GM18858 (cell line): ENCODE results near the gene GABBR2.
"Not testable (repeated sequence)": the region's sequence is repeated elsewhere in the genome, so short reads cannot be mapped to it uniquely, and the experiment has no call there.

Source experiments
- ATAC-seq: cut with Tn5 transposase; IDR thresholded peaks from one replicate; pipeline ENCODE4 v1.9.1; 2021; ENCODE audit not compliant: unreplicated experiment

The GABBR2 gene

DNA sequence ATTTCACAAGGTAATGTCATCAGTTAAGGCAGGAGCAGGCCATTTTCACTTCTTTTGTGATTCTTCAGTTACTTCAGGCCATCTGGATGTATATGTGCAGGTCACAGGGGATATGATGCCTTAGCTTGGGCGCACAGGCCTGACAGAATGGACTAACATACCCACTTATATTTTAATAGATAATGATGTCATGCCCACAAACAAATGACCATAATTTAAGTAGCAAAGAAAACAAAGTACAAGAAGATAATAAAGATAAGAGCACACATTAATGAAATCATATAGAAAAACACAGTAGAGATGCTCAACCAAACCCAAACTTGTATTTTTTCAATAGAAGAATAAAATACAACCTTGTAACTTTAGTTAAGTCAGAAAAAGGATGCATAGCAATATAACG lies 433.6 kb downstream of the GABBR2 start:
- no peak for ATAC-seq

DNA sequence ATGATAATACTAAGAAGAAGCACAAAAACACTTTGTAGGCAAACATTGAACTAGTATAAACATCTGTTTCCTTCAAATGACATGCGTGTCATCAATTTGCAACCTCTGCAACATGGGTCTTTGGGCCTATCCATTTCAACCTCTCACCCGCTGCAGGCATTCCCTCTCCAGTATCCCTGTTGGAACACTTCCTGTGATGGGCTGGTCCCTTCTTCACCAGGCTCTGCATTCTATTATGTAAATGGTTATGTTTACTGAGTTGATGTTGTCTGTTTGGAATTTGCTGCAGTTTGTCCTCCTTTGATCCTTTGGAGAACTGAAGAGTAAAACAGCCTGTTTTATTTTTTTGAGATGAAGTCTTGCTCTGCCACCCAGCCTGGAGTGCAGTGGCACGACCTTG lies 436.7 kb downstream of the GABBR2 start:
- ATAC-seq = no peak

DNA sequence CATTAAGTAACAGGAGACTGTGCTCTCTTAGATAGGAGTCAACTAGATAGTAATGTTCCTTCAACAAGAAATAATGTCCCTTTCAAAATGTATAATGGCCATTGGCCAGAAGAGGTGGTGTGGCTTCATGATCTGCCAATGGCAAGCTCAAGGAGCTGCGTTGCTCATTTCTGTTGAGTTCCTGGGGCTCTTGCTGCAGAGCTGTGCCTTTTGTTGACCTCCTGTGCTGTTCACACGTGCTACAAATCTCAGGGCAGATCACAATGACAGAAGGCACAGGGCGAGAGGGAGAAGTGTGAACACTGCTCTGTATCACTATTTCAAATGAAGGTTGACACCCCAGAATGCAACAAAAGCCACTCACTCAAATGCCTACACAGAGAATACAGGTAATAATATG lies 437.3 kb downstream of the GABBR2 start:
- no peak for ATAC-seq

DNA sequence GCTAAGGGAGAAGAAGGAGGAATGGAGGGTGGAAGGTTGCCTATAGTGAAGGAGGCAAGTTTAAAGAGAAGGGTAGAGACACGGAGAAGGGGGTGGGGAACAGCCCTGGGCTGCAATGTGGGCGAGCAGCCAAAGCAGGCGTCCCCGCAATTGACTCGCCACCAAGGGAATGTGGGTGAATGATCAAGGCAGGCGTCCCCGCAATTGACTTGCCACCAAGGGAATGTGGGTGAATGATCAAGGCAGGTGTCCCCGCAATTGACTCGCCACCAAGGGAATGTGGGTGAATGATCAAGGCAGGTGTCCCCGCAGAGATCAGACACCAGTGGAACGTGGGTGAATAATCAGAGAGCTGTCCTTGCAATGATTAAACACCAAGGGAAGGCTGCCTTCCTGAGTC lies 438.5 kb downstream of the GABBR2 start:
- ATAC-seq = not testable (repeated sequence)

DNA sequence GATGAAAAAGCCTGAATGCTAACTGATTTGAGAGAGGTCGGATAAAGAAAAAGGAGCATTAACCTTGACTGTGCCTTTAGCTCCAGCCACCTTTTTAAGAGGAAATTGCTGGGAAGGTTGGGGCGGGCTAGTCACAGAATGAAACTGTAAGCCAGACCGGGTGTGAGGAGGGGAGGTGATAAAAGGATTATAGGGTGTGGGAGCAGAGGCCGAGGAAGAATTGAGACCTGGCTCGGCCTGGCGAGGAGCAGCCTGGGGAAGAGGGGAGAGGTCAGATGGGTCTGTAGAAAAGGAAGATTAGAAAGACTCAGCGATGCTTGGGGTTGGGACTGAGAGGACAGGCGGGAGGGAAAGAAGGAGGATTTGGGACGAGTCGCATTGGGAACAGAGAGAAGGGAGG lies 439.1 kb downstream of the GABBR2 start:
- not testable (repeated sequence) for ATAC-seq

DNA sequence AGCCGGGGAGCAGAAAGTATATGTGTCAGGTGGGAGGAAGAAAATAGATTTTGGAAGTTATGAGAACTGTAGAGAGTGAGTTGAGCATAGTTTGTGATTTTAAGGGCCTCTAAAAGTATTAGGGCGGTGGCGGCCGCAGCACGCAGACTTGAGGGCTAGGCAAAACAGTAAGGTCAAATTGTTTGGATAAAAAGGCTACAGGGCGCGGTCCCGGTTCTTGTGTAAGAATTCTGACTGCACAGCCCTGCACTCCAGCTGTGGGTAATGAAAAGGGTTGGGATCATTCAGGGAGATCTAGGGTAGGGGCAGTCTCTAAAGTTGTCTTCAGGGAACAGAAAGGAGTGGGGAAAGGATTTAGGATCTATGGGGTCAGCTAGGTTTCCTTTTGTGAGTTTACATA lies 441.2 kb downstream of the GABBR2 start:
- not testable (repeated sequence) for ATAC-seq

DNA sequence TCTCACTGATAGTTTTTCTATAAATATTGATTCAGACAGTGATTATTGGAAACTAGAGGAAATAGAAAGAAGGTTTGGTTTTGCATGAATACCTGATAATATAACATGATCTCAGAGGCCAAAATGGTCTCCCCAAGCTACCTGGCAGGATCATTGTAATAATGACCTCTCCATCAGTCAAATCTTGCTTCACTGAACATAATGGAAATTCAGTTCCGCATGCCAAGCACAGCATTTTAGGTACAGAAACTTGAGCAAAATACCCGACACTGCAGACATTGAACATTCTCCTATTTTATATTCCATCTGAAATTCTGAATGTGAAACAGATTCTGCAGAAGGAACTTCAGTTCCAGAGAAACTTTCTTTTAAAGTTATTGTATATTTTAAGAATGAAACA lies 444.2 kb downstream of the GABBR2 start:
- no peak for ATAC-seq

DNA sequence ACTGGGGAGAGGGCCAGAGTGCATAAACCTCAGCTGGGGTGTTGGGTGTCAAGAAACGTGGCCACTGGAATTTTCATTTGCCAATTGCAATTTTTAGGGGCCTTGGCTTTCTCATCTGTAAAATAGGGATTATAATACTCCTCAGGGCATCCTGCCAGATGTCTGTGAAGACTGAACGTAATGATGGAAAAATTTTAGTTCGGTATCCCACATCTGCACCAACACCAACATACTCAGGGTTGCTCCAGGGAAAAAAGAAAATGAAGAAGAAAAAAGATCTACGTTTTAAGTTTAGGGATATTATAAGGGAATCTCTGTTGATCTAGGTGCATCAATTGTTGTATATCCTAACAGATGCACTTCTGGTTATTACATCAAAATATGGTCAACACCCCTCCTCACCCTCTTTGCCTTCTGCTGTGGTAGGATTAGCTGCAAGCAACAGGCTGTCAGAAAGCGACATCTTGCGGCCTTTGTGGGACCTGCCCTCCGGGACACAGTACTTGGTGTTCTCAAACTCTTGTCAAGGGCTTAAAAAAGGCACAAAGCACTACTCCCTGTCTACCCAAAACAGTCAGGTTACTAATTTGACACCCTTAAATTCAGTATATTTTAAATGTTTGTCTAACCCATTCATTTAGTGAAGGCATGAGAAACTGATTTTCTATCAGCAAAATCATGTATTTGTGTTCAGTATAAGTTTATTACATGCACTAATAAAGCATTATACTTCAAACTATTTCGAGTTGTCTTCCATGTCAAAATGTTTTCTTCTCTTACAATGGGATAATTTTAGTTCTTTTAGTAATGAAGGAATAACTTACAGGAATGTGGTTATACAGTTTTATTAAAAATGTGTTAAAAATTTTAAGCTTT lies 445.0 kb downstream of the GABBR2 start:
- ATAC-seq = peak; percentile 88

DNA sequence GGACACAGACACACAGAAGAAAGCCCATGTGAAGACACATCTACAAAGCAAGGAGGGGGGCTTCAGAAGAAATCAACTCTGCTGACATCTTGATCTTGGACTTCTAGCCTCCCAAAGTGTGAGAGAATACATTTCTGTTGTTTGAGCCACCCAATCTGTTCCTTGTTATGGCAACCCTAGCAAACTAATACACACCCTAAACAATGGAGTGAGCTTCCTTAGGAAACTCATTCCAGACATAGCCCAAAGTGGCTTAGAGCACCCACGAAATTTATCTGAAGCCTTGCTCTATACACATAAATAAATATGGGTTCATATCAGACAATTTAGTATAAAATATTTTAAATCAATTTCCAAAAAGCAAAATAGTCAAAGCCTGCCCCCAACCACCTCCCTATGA lies 445.7 kb downstream of the GABBR2 start:
- no peak for ATAC-seq

DNA sequence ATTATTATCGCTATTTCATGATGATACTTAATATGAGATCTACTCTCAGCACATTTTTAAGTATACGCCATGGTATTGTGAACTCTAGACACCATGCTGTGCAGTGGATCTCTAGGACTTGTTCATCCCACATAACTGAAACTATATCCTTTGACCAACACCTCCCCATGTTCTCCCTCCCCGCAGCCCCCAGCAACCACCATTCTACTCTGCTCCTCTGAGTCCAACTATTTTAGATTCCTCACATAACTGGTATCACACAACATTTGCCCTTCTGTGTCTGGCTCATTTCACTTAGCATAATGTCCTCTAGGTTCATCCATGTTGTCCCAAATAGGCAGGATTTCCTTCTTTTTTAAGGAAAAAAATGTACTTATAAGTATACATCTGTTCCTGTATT lies 446.7 kb downstream of the GABBR2 start:
- no peak for ATAC-seq

DNA sequence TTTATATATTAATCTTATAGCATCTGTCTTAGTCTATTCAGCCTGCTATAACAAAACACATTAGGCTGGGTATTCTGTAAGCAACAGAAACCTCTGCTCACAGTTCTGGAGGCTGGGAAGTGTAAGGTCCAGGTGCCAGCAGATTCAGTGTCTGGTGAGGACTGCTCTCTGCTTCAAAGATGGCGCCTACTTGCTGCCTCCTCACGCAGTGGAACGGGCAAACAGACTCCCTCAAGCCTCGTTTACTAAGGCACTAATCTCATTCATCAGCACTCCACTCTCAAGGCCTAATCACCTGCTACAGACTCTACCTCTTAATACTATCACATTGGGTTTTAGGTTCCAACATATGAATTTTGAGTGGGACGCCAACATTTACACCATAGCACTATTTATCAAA lies 448.1 kb downstream of the GABBR2 start:
- ATAC-seq = no peak

DNA sequence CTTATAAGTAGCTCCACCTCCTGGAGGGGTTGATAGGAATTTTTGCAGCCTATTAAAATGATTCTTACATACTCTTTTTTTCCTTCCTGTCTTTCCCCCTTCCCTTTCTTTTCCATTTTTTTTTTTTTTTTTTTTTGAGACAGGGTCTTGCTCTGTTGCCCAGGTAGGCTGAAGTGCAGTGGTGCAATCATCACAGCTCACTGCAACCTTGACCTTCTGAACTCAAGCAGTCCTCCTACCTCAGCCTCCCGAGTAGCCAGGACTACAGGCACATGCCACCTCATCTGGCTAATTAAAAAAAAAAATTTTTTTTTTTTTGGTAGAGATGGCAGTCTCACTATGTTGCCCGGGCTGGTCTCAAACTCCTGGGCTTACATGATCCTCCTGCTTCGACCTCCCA lies 448.9 kb downstream of the GABBR2 start:
- ATAC-seq = no peak

DNA sequence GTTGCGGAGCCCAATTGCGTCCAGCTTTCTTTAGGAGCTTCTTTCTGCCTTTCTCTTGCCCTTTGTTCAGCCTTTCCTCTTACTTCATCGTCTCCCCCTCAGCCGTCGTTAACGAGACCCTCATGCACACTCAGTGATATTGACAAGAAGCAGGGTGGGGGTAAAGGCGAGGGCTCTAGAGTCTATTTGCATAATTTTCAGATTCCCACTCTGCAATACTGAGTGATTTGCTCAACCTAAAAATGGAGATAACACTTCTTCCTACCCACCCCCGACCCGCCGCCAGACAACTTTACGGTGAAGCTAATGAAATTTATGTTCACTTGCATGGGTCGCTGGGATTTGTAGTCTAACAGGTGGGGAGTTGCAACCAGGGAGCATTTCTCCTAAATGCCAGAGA lies 452.0 kb downstream of the GABBR2 start:
- no peak for ATAC-seq

DNA sequence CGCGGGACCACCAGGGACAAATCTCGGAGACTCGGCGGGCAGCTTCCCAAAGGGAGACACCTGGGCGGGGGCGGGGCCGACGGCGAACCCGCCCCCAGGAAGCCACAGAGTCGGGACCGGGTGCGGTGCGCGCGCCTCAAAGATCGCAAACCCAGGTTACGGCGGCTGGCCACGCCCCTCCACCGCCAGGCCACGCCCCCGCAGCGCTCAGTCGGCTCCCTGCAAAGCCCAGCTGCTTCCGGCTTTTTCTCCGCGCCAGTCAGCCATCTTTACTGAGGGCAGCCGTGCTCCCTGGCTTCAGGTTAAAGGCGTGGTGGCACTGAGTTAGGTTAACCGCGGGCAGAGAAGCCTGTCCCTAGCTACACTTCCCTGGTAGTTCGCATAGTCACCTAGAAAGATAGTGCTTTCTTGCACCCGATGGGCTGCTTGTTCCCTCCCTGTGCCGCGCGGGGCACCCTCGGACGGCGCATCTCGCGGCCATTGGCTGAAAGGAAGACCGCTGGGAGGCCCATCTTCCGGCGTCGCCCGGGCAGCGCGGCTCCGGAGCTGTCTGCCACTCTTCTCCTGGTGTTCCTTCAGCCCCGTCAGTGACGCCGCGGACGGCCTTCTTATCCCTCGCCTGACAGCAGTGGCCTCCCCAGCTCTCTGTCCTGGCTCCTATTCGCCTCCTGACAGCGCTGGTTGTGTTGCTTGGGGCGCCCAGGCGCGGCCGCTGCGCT lies 453.0 kb downstream of the GABBR2 start, which contains the start of gene TBC1D2:
Gene TBC1D2 (minus strand): TSS at position 72 of the 719 bp plus-strand sequence. CDS start 108 bp downstream, outside the sequence.
- peak; percentile 78 for ATAC-seq

DNA sequence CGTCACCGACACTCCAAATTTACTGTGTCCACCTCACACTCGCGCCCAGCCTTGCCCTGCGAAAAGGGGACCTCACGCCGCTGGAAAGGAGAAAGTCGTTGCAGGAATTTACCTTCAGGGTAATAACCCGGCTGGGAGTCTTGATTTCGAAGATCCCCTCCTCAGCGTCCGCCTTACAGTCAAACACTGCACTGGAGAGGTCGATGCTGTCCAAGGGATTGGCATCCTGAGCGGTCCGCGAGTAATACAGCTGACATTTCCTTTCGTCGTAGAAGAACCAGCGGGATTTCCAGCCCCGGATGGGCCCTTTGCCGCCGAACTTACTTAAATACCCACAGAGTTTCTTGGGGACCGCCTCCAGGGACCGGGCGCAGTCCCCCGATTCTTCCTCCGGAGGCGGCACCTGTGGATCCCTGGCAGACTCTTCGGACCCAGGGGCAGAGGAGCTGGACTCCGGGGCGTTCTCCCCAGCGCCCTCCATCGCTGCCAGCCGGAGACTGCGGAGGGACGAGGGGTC lies 453.6 kb downstream of the GABBR2 start:
- ATAC-seq = peak; percentile 1

DNA sequence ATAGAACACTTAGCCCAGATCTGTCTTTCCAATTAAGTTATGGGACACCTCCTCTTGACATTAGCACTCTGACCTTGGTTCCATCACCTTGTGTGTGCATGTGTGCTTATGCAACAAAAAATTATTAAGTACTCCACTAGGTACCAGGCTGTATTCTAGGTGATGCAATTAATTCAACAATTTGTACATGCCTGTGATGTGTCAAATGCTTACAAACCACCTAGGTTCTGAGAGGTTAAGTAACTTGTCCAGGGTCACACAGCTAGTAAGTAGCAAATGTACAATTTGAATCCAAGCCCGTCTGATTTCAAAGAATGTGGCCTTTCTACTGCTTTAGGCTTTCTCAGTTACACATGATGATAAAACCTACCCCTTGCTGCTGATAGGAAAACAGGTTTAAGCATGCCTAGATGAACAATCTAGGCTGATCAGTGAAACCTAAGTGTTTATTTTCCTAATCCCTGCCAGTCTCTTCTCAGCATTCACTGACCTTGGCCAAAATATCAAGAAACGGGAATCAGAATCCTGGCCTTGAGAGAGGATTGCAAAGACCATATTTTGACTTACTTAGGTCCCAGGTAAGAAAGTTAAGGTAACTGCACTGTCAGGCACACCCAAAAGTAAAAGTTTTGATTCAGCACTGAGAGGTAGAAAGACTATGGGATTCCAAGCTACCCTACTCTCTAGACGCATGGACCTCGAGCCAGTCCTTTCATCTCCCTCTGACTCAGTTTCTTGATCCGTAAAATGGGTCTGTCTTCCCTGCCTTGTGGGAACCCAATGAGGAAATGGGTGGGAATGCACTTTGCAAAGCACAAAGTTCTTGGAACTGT lies 454.3 kb downstream of the GABBR2 start:
- no peak for ATAC-seq

DNA sequence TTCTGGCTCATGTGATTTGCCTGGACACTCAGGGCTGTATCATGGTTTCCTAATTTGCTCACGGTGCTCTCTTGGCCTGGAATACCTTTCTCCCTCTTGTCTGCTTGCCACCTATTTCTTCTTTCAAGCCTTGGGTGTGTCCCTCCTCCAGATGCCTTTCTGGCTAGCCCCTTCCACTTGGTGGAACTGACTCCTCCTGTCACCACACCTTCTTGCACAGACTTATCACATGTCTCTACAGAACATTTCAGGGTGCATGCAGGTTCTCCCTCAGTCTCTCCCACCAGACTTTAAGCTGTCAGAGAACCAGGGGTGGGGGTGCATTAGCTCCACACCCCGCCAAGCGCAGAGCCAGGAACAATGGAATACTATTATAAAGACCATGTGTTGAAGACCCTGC lies 455.2 kb downstream of the GABBR2 start:
- ATAC-seq = no peak

DNA sequence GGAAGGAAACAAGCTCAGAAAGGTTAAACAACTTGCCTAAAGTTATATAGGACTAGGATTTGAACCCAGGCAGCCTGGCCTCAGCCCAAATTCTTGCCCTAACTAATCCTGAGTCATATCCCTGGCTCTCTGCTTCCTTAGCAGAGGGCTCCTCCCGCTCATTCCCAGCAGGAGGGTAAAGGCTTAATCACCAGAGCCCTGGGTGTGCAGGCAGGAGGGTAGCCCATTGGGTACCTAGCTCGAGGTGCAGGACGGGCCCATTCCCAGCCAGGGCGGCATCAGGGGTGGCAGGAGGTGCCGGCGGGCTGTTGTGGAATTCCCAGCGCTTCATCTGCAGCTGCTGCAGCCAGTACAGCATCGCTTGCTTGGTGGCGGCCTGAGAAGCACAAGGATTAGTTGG lies 457.2 kb downstream of the GABBR2 start:
- no peak for ATAC-seq

DNA sequence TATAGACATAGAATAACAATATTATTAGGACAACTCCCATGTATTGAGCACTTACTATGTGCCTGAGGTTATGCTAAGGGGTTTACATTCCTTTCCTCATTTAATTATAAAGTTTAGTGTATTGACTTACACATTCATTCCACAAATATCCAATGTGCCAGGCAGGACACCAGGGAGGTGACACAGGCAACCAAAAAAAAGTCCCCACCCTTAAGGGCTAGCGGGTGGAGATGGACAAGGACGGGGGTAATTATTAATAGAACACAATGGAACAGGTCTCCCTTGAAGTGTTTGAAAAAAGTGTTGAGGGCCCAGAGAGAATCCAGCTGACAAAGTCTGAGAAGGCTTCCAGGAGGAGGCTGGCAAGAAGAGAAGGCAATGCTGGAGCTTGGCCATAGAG lies 459.0 kb downstream of the GABBR2 start:
- ATAC-seq = no peak

DNA sequence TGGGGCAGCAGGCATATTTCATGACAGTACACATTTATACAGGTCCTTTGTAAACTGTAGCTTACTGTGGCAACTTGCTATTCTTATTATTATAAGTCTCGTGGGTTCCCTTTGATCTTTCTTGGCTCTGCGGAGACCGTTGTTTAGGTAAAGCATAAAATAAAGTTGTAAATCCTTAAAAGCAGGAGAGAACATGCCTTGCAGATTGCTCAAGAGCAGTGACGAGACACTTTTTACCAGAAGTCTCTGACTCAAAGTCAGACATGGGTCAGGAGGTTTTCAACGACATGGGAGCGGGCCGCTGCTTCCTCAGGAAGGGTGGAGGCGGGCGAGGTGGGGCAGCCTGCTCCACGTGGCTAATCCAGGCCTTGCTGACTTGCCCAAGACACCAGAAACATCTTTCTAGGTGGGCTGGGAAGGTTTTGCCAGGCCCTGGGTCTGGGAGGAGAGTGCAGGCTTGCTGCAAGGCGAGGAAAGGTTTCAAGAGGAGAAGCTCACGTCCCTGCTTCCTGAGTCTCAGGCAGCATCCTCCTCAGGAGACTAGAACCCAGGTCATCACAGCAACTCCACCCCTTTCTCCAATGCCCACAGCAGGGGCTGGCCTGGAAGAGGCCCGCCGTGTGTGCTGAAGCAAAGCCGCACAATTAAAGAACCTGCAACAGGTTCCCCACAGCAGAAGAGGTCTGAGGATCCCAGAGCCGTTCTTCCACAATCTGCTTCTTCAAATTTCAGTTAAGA lies 459.8 kb downstream of the GABBR2 start:
- ATAC-seq = no peak
